HEK293 (cell line): ENCODE data around the gene IL1RAP.

Experiments used
- REST ChIP-seq: fragments of 450-650 bp; formaldehyde crosslinking; IDR thresholded peaks from 2 replicates; pipeline ENCODE4 v1.5.1; 2016; ENCODE audit warnings: missing biosample characterization, missing genetic modification characterization
- SALL2 ChIP-seq: fragments of 450-650 bp; formaldehyde crosslinking; IDR thresholded peaks from 2 replicates; pipeline ENCODE4 v1.5.0; 2017; ENCODE audit warnings: missing biosample characterization, mild to moderate bottlenecking, missing genetic modification characterization, borderline replicate concordance
- ZBTB11 ChIP-seq: fragments of 450-650 bp; formaldehyde crosslinking; conservative IDR thresholded peaks from 2 replicates; pipeline ENCODE4 v1.5.1; 2016; ENCODE audit warnings: low read depth, missing biosample characterization, missing genetic modification characterization
- ZBTB8A ChIP-seq: fragments of 450-650 bp; formaldehyde crosslinking; IDR thresholded peaks from 2 replicates; pipeline ENCODE4 v1.5.1; 2016; ENCODE audit warnings: missing biosample characterization, missing genetic modification characterization
- ZNF146 ChIP-seq: fragments of 450-650 bp; formaldehyde crosslinking; IDR thresholded peaks from 2 replicates; pipeline ENCODE4 v1.5.1; 2016; ENCODE audit warnings: missing biosample characterization, missing genetic modification characterization
- ZNF311 ChIP-seq: fragments of 450-650 bp; formaldehyde crosslinking; IDR thresholded peaks from 2 replicates; pipeline ENCODE4 v1.5.1; 2017; ENCODE audit warnings: missing biosample characterization, missing genetic modification characterization, borderline replicate concordance
- ZSCAN4 ChIP-seq: fragments of 450-650 bp; formaldehyde crosslinking; IDR thresholded peaks from 2 replicates; pipeline ENCODE4 v1.5.1; 2017; ENCODE audit warnings: missing biosample characterization, missing genetic modification characterization
- TF ChIP-seq, protein P1 (sequence below): fragments of 450-650 bp; formaldehyde crosslinking; IDR thresholded peaks from 2 replicates; pipeline ENCODE4 v1.5.1; 2016; ENCODE audit warnings: missing biosample characterization, missing genetic modification characterization
- TF ChIP-seq, protein P2 (sequence below): fragments of 450-650 bp; formaldehyde crosslinking; IDR thresholded peaks from 2 replicates; pipeline ENCODE4 v1.5.1; 2016; ENCODE audit warnings: missing biosample characterization, missing genetic modification characterization
- TF ChIP-seq, protein P3 (sequence below): fragments of 450-650 bp; formaldehyde crosslinking; IDR thresholded peaks from 2 replicates; pipeline ENCODE4 v1.5.1; 2017; ENCODE audit warnings: missing biosample characterization, missing genetic modification characterization
- TF ChIP-seq, protein P4 (sequence below): fragments of 450-650 bp; formaldehyde crosslinking; IDR thresholded peaks from 2 replicates; pipeline ENCODE4 v1.5.1; 2016; ENCODE audit warnings: missing biosample characterization, missing genetic modification characterization

GRCh38 chr3:190699776-190700175 is 185.9 kb downstream of the IL1RAP start:
- TF ChIP-seq REST (tag by site-specific recombination) (no peak), ZBTB11 (tag by site-specific recombination) (no peak), SALL2 (tag by site-specific recombination) (no peak), ZNF311 (no peak), ZNF146 (tag by site-specific recombination) (no peak), ZSCAN4 (tag by site-specific recombination) (no peak), ZBTB8A (no peak)
- TF ChIP-seq, protein P1, sequence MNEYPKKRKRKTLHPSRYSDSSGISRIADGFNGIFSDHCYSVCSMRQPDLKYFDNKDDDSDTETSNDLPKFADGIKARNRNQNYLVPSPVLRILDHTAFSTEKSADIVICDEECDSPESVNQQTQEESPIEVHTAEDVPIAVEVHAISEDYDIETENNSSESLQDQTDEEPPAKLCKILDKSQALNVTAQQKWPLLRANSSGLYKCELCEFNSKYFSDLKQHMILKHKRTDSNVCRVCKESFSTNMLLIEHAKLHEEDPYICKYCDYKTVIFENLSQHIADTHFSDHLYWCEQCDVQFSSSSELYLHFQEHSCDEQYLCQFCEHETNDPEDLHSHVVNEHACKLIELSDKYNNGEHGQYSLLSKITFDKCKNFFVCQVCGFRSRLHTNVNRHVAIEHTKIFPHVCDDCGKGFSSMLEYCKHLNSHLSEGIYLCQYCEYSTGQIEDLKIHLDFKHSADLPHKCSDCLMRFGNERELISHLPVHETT (tag by site-specific recombination) = no peak
- TF ChIP-seq, protein P2, sequence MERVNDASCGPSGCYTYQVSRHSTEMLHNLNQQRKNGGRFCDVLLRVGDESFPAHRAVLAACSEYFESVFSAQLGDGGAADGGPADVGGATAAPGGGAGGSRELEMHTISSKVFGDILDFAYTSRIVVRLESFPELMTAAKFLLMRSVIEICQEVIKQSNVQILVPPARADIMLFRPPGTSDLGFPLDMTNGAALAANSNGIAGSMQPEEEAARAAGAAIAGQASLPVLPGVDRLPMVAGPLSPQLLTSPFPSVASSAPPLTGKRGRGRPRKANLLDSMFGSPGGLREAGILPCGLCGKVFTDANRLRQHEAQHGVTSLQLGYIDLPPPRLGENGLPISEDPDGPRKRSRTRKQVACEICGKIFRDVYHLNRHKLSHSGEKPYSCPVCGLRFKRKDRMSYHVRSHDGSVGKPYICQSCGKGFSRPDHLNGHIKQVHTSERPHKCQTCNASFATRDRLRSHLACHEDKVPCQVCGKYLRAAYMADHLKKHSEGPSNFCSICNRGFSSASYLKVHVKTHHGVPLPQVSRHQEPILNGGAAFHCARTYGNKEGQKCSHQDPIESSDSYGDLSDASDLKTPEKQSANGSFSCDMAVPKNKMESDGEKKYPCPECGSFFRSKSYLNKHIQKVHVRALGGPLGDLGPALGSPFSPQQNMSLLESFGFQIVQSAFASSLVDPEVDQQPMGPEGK (tag by site-specific recombination) = no peak
- TF ChIP-seq, protein P3, sequence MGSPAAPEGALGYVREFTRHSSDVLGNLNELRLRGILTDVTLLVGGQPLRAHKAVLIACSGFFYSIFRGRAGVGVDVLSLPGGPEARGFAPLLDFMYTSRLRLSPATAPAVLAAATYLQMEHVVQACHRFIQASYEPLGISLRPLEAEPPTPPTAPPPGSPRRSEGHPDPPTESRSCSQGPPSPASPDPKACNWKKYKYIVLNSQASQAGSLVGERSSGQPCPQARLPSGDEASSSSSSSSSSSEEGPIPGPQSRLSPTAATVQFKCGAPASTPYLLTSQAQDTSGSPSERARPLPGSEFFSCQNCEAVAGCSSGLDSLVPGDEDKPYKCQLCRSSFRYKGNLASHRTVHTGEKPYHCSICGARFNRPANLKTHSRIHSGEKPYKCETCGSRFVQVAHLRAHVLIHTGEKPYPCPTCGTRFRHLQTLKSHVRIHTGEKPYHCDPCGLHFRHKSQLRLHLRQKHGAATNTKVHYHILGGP (tag by site-specific recombination) = no peak
- TF ChIP-seq, protein P4, sequence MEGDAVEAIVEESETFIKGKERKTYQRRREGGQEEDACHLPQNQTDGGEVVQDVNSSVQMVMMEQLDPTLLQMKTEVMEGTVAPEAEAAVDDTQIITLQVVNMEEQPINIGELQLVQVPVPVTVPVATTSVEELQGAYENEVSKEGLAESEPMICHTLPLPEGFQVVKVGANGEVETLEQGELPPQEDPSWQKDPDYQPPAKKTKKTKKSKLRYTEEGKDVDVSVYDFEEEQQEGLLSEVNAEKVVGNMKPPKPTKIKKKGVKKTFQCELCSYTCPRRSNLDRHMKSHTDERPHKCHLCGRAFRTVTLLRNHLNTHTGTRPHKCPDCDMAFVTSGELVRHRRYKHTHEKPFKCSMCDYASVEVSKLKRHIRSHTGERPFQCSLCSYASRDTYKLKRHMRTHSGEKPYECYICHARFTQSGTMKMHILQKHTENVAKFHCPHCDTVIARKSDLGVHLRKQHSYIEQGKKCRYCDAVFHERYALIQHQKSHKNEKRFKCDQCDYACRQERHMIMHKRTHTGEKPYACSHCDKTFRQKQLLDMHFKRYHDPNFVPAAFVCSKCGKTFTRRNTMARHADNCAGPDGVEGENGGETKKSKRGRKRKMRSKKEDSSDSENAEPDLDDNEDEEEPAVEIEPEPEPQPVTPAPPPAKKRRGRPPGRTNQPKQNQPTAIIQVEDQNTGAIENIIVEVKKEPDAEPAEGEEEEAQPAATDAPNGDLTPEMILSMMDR (tag by site-specific recombination) = no peak
